ENCODE results near the gene IGF2BP3.
A peak's percentile ranks its signal among the peaks of the same experiment; 100 is the strongest.

Gene IGF2BP3

GRCh38 chr7:23268167-23268566, 202.1 kb downstream of the IGF2BP3 start:
- DNase-seq (ENCODE audit: low read depth) = no peak
- TF ChIP-seq CTCF (conservative IDR thresholded peaks at IDR 0.05; ENCODE audit: control insufficient read depth, insufficient read depth, low read depth, low read length) = no peak
- no peak overlapping the region for H3K4me3 ChIP-seq (ENCODE audit: control insufficient read depth, low read depth, low read length)

DNA sequence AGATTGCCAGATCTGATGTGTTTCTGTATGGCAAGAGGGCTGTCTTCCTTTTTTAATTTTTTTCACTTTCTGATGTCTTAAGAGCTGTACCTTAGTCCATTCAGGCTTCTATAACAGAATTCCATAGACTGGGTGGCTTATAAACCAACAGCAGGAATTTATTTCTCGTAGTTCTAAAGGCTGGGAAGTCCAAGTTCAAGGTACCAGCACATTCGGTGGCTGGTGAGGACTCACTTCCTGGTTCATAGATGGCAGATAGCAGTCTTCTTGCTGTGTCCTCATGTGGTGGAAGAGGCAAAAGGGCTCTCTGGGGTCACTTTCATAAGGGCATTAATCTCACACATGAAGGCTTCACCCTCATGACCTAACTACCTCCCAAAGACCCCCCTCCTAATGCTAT, 202.9 kb downstream of the IGF2BP3 start:
- TF ChIP-seq CTCF (conservative IDR thresholded peaks at IDR 0.05; ENCODE audit: control insufficient read depth, insufficient read depth, low read depth, low read length) = no peak
- DNase-seq (ENCODE audit: low read depth) = no peak
- H3K4me3 ChIP-seq (ENCODE audit: control insufficient read depth, low read depth, low read length) = no peak overlapping the region

DNA sequence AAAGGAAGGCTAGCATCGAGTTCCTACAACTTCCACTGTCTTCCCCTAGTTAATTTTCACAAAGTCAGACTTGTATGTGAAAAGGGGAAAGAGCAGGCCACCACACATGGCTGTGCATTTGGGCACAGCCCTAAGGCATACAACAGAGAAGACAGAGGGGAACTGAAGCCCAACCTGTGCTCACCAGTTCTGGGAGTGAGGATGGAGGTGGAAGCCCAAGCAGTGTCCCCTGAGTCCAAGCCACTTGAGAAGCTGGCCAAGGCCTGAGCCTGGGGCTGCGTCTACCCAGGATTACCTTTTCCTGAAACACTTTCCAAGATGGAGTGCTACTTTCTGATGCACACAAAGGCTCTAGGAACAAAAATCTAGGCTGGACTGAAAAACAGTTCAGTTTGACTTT, 203.4 kb downstream of the IGF2BP3 start:
- no peak for DNase-seq (ENCODE audit: low read depth)
- H3K4me3 ChIP-seq (ENCODE audit: control insufficient read depth, low read depth, low read length) = no peak overlapping the region
- TF ChIP-seq CTCF (conservative IDR thresholded peaks at IDR 0.05; ENCODE audit: control insufficient read depth, insufficient read depth, low read depth, low read length) = no peak

GRCh38 chr7:23264916-23265458, 205.3 kb downstream of the IGF2BP3 start:
- no peak for DNase-seq (ENCODE audit: low read depth)
- no peak for TF ChIP-seq CTCF (conservative IDR thresholded peaks at IDR 0.05; ENCODE audit: control insufficient read depth, insufficient read depth, low read depth, low read length)

GRCh38 chr7:23261843-23262452, 208.3 kb downstream of the IGF2BP3 start:
- peak; percentile 69 for DNase-seq (ENCODE audit: low read depth)
- no peak overlapping the region for H3K4me3 ChIP-seq (ENCODE audit: control insufficient read depth, low read depth, low read length)
- TF ChIP-seq CTCF (conservative IDR thresholded peaks at IDR 0.05; ENCODE audit: control insufficient read depth, insufficient read depth, low read depth, low read length) = peak; percentile 94

More at GRCh38 chr7:23264916-23265458, 205.3 kb downstream of the IGF2BP3 start:
- H3K4me3 ChIP-seq (ENCODE audit: control insufficient read depth, low read depth, low read length) = no peak overlapping the region

DNA sequence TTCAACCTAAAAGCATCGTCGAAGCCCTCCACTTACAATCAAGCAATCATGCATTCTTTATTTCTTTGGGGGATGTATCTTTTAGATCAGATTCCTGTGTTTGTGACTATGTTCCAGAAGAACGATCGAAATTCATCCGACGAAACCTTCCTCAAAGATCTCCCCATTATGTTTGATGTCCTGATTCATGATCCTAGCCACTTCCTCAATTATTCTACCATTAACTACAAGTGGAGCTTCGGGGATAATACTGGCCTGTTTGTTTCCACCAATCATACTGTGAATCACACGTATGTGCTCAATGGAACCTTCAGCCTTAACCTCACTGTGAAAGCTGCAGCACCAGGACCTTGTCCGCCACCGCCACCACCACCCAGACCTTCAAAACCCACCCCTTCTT, 209.9 kb downstream of the IGF2BP3 start:
- TF ChIP-seq CTCF (conservative IDR thresholded peaks at IDR 0.05; ENCODE audit: control insufficient read depth, insufficient read depth, low read depth, low read length) = no peak

More for the DNA sequence above, 209.9 kb downstream of the IGF2BP3 start:
- no peak for DNase-seq (ENCODE audit: low read depth)
- no peak overlapping the region for H3K4me3 ChIP-seq (ENCODE audit: control insufficient read depth, low read depth, low read length)

Data from fibroblast of mammary gland (primary cell).